SK-N-SH (cell line): ENCODE results near the gene RNF180. TPM values are rescaled to one million over a fixed set of nuclear protein-coding genes. Genes with fewer than 3 reads are reported as not detected.

Source experiments
- CTCF ChIA-PET: fragments of 300-600, 350-600 bp; formaldehyde crosslinking; extraction: SDS; loops from one replicate; lab custom pipeline; 2021; lab: Yijun Ruan, JAX
- POLR2A ChIA-PET: fragments of 350-600 bp; sonication (Branson Sonifier 250); formaldehyde crosslinking; extraction: SDS; loops from one replicate; lab custom pipeline; 2020; ENCODE audit warnings: antibody characterized with exemption, inconsistent platforms; lab: Yijun Ruan, JAX
- DNase-seq: peaks from one replicate; pipeline ENCODE4 v3.0.0; 2012
- H2AFZ ChIP-seq: fragments of 200-600 bp; sonication (generic); 2 replicates; pipeline ENCODE4 v1.8.1; 2016; ENCODE audit warnings: antibody characterized with exemption, mild to moderate bottlenecking, low read depth
- H3F3A ChIP-seq: fragments of 200-600 bp; sonication (generic); replicated peaks from 2 replicates; pipeline ENCODE3; 2016; ENCODE audit warnings: antibody characterized with exemption, mild to moderate bottlenecking; ENCODE audit not compliant: insufficient read depth
- H3K27ac ChIP-seq, 2 experiments: fragments of 200-500 bp in 1 of 2; fragments of 200-600 bp in 1 of 2; sonication (Bioruptor generic) in 1 of 2; sonication (generic), shearing (Covaris generic) in 1 of 2; 2 replicates each; pipeline versions ENCODE4 v1.5.1 to v1.6.1; 2014 to 2016; ENCODE audit warnings: low read depth in 2 of 2, inconsistent platforms in 1 of 2, low read length in 1 of 2, mild to moderate bottlenecking in 1 of 2, mixed read lengths in 1 of 2
- H3K27me3 ChIP-seq: fragments of 200-600 bp; sonication (generic), shearing (Covaris generic); 2 replicates; pipeline ENCODE4 v1.6.1; 2016; ENCODE audit warnings: mixed run types; ENCODE audit not compliant: insufficient read depth
- H3K36me3 ChIP-seq, 2 experiments: fragments of 200-500 bp in 1 of 2; fragments of 200-600 bp in 1 of 2; sonication (Bioruptor generic) in 1 of 2; sonication (generic) in 1 of 2; replicated peaks in 1 of 2; 2 replicates each; pipeline versions ENCODE3 to v1.5.1; 2014 to 2016; ENCODE audit warnings: low read length in 1 of 2, mild to moderate bottlenecking in 1 of 2; ENCODE audit not compliant: insufficient read depth in 2 of 2, control insufficient read depth in 1 of 2
- H3K4me1 ChIP-seq, 2 experiments: fragments of 200-500 bp in 1 of 2; fragments of 200-600 bp in 1 of 2; sonication (Bioruptor generic) in 1 of 2; sonication (generic), shearing (Covaris generic) in 1 of 2; 2 replicates each; pipeline versions ENCODE4 v1.5.1 to v1.6.1; 2014 to 2016; ENCODE audit warnings: low read depth in 1 of 2, low read length in 1 of 2, mixed run types in 1 of 2; ENCODE audit not compliant: insufficient read depth in 2 of 2, control insufficient read depth in 1 of 2
- H3K4me2 ChIP-seq: fragments of 200-600 bp; sonication (generic), shearing (Covaris generic); 2 replicates; pipeline ENCODE4 v1.6.1; 2017; ENCODE audit warnings: mixed run types
- H3K4me3 ChIP-seq, 2 experiments: fragments of 200-500 bp in 1 of 2; fragments of 200-600 bp in 1 of 2; sonication (Bioruptor generic) in 1 of 2; sonication (generic), shearing (Covaris generic) in 1 of 2; 2 replicates each; pipeline versions ENCODE4 v1.5.1 to v1.8.1; 2014 to 2016; ENCODE audit warnings: low read depth in 2 of 2, inconsistent platforms in 1 of 2, low read length in 1 of 2, mild to moderate bottlenecking in 1 of 2, mixed read lengths in 1 of 2, moderate library complexity in 1 of 2
- H3K79me2 ChIP-seq: fragments of 200-600 bp; sonication (generic); 2 replicates; pipeline ENCODE4 v1.8.1; 2017; ENCODE audit warnings: mild to moderate bottlenecking; ENCODE audit not compliant: insufficient read depth
- H3K9ac ChIP-seq: fragments of 200-600 bp; sonication (generic); 2 replicates; pipeline ENCODE4 v1.6.1; 2017; ENCODE audit warnings: mixed run types
- H3K9me2 ChIP-seq: fragments of 200-600 bp; sonication (generic); 2 replicates; pipeline ENCODE4 v1.6.1; 2017; ENCODE audit warnings: mixed run types
- H3K9me3 ChIP-seq: fragments of 200-600 bp; sonication (generic); 2 replicates; pipeline ENCODE4 v1.6.1; 2017; ENCODE audit warnings: mixed run types, mild to moderate bottlenecking, moderate library complexity
- H4K20me1 ChIP-seq: fragments of 200-600 bp; sonication (generic); 2 replicates; pipeline ENCODE4 v1.6.1; 2017; ENCODE audit warnings: mild to moderate bottlenecking, mixed run types; ENCODE audit not compliant: insufficient read depth
- CTCF ChIP-seq: fragments of 200-600 bp; sonication (generic); IDR thresholded peaks from 2 replicates; pipeline ENCODE4 v1.6.1; 2017; ENCODE audit warnings: antibody characterized with exemption, mild to moderate bottlenecking, moderate library complexity
- EZH2phosphoT487 ChIP-seq: fragments of 200-600 bp; sonication (generic); IDR thresholded peaks from 2 replicates; pipeline ENCODE4 v1.6.1; 2017; ENCODE audit warnings: low read depth, mixed run types, mild to moderate bottlenecking, antibody characterized with exemption, moderate library complexity, borderline replicate concordance
- FOSL2 ChIP-seq: IDR thresholded peaks from 2 replicates; pipeline ENCODE4 v1.4.0; 2012; ENCODE audit warnings: low read depth, mild to moderate bottlenecking, moderate library complexity, borderline replicate concordance
- FOXM1 ChIP-seq: IDR thresholded peaks from 2 replicates; pipeline ENCODE4 v1.4.0; 2012; ENCODE audit warnings: low read depth, mild to moderate bottlenecking
- GATA2 ChIP-seq: sonication (generic); formaldehyde crosslinking; IDR thresholded peaks from 2 replicates; pipeline ENCODE4 v1.5.0; 2020; ENCODE audit warnings: mild to moderate bottlenecking, missing genetic modification reagents
- JUND ChIP-seq: IDR thresholded peaks from 2 replicates; pipeline ENCODE4 v1.4.0; 2012
- NFIC ChIP-seq: IDR thresholded peaks from 2 replicates; pipeline ENCODE4 v1.4.0; 2012; ENCODE audit warnings: borderline replicate concordance
- PBX3 ChIP-seq: IDR thresholded peaks from 2 replicates; pipeline ENCODE4; 2012
- POLR2AphosphoS5 ChIP-seq: IDR thresholded peaks from 2 replicates; pipeline ENCODE4 v1.6.1; 2012; ENCODE audit warnings: low read depth, low read length
- RAD21 ChIP-seq: IDR thresholded peaks from 2 replicates; pipeline ENCODE4 v1.6.1; 2012; ENCODE audit warnings: mild to moderate bottlenecking, low read length
- REST ChIP-seq: IDR thresholded peaks from 2 replicates; pipeline ENCODE4 v1.6.1; 2012; ENCODE audit warnings: mild to moderate bottlenecking, low read depth, low read length, moderate library complexity
- RFX5 ChIP-seq: IDR thresholded peaks from 2 replicates; pipeline ENCODE4 v1.6.1; 2012; ENCODE audit warnings: mild to moderate bottlenecking, improper control_type of control experiment, low read length
- TAF1 ChIP-seq: IDR thresholded peaks from 2 replicates; pipeline ENCODE4 v1.6.1; 2012; ENCODE audit warnings: low read depth, mild to moderate bottlenecking, low read length, moderate library complexity, borderline replicate concordance
- USF2 ChIP-seq: fragments of 150-350 bp; IDR thresholded peaks from 2 replicates; pipeline ENCODE4 v1.6.1; 2017; ENCODE audit warnings: antibody characterized with exemption, low read length, low read depth, borderline replicate concordance
- WGBS: methylation state at CpG from one replicate; pipeline ENCODE4 v1.1.6; 2017; ENCODE audit warnings: low lambda C conversion rate; 5-methylcytosine and 5-hydroxymethylcytosine counted together
- polyA plus RNA-seq, 3 experiments: library from polyadenylated mRNA; depleted of rRNA; stranded (reverse); fragments of >200 nt; gene quantifications; 2 replicates each; pipeline ENCODE4 v1.2.3, GENCODE V29; 2012

RNF180 gene
- polyA plus RNA-seq, 1 of the 3 experiments (the other 2 are of a cell fraction), result 0.02 TPM

GRCh38 chr5:64188776-64189175 is 23.1 kb downstream of the RNF180 start:
- 0% methylated on average over 1 of the region's 1 CpG for WGBS
- ChIA-PET POLR2A (no interaction called here), CTCF (no interaction called here)

More at GRCh38 chr5:64188776-64189175, 23.1 kb downstream of the RNF180 start:
- Histone ChIP-seq H3K9ac (no peak overlapping the region), H3K36me3 (no peaks in the 10 kb centered on the region), H3K27ac (no peak overlapping the region), H3K4me1 (no peaks in the 10 kb centered on the region), H3K4me3 (no peak overlapping the region), H3K9me2 (no peaks in the 10 kb centered on the region), H3K4me2 (no peak overlapping the region), H3K79me2 (no peaks in the 10 kb centered on the region), H4K20me1 (no peaks in the 10 kb centered on the region), H3F3A (no peaks in the 10 kb centered on the region), H2AFZ (no peak overlapping the region), H3K9me3 (no peaks in the 10 kb centered on the region), H3K27me3 (peaks cover 6% of the 10 kb centered on the region; the same call in 1 of the 2 replicates)
- DNase-seq, result no peak
- no peak for TF ChIP-seq REST
- no peak for TF ChIP-seq RFX5
- no peak for TF ChIP-seq TAF1
- no peak for TF ChIP-seq NFIC
- no peak for TF ChIP-seq PBX3
- TF ChIP-seq USF2, result no peak
- TF ChIP-seq FOSL2, result no peak
- no peak for TF ChIP-seq CTCF
- TF ChIP-seq GATA2 (CRISPR knock-in tag), result no peak
- no peak for TF ChIP-seq RAD21
- no peak for TF ChIP-seq FOXM1
- TF ChIP-seq POLR2AphosphoS5, result no peak
- TF ChIP-seq EZH2phosphoT487, result no peak
- TF ChIP-seq JUND, result no peak
